HepG2 (cell line): ENCODE results near the gene TUNAR. TPM values are rescaled to one million over a fixed set of nuclear protein-coding genes. Genes with fewer than 3 reads are reported as not detected.

Experiments used
- ATAC-seq: fragments of 200-7000 bp; cut with Tn5 transposase; 3 replicates; pipeline ENCODE4 v1.9.1; 2020; ENCODE audit warnings: mild to moderate bottlenecking, moderate library complexity
- BruUV-seq: library from RNA; stranded (reverse); fragments of 400-500 nt; replicated peaks from 2 replicates; lab custom pipeline; 2021; lab: Mats Ljungman, UMichigan
- CTCF ChIA-PET: fragments of 300-600 bp; formaldehyde crosslinking; extraction: SDS; loops from one replicate; lab custom pipeline; 2021; ENCODE audit warnings: low total read pairs, inconsistent platforms, low intra/inter-chr PET ratio; lab: Yijun Ruan, JAX
- POLR2A ChIA-PET: fragments of 350-600 bp; sonication (Branson Sonifier 250); formaldehyde crosslinking; loops from one replicate; lab custom pipeline; 2020; ENCODE audit warnings: antibody characterized with exemption, inconsistent platforms; lab: Yijun Ruan, JAX
- DNase-seq: peaks from one replicate; pipeline ENCODE4 v3.0.0-alpha.2; 2015; ENCODE audit warnings: low spot score
- FAIRE-seq: peaks from 3 replicates; lab custom pipeline; 2011; peaks lifted over from hg19 to GRCh38; lab: Jason Lieb, UNC
- H2AFZ ChIP-seq: one replicate; pipeline ENCODE4 v1.6.1; 2011; ENCODE audit warnings: low read length, inconsistent platforms
- H3K27ac ChIP-seq: fragments of 300-600 bp; 3 replicates; pipeline ENCODE4 v1.8.0; 2011; ENCODE audit warnings: mixed run types, mild to moderate bottlenecking, mixed read lengths, low read length, inconsistent platforms; ENCODE audit not compliant: insufficient read depth; ENCODE audit errors: extremely low read length
- H3K27me3 ChIP-seq, 2 experiments: fragments of 200-600 bp in 1 of 2; 2 replicates in 1 of 2; 3 replicates in 1 of 2; pipeline versions ENCODE4 v1.6.0 to v1.8.0; 2011; ENCODE audit warnings: low read length in 2 of 2, mild to moderate bottlenecking in 2 of 2, moderate library complexity in 2 of 2, inconsistent platforms in 1 of 2; ENCODE audit not compliant: insufficient read depth in 2 of 2, control insufficient read depth in 1 of 2
- H3K36me3 ChIP-seq, 2 experiments: fragments of 200-600 bp in 1 of 2; replicated peaks in 1 of 2; 2 replicates in 1 of 2; 3 replicates in 1 of 2; pipeline versions ENCODE4 v1.5.1 to v1.8.0; 2011; ENCODE audit warnings: low read length in 2 of 2, inconsistent platforms in 1 of 2; ENCODE audit not compliant: insufficient read depth in 2 of 2, control insufficient read depth in 1 of 2
- H3K4me1 ChIP-seq: 2 replicates; pipeline ENCODE4 v1.5.1; 2012; ENCODE audit warnings: low read length, inconsistent platforms; ENCODE audit not compliant: insufficient read depth
- H3K4me2 ChIP-seq: 2 replicates; pipeline ENCODE4 v1.6.0; 2011; ENCODE audit warnings: low read depth, low read length, inconsistent platforms
- H3K4me3 ChIP-seq, 3 experiments: fragments of 200-600 bp in 1 of 3; sonication (generic), shearing (Covaris generic) in 1 of 3; replicated peaks in 1 of 3; 2 replicates each; pipeline ENCODE4 v1.5.1; 2011 to 2016; ENCODE audit warnings: low read length in 3 of 3, inconsistent platforms in 2 of 3, low read depth in 2 of 3, mild to moderate bottlenecking in 2 of 3, control low read depth in 1 of 3, mixed read lengths in 1 of 3; ENCODE audit not compliant: insufficient read depth in 1 of 3
- H3K79me2 ChIP-seq: one replicate; pipeline ENCODE4 v1.6.1; 2011; ENCODE audit warnings: low read length, inconsistent platforms; ENCODE audit not compliant: insufficient read depth
- H3K9ac ChIP-seq: 2 replicates; pipeline ENCODE4 v1.6.0; 2011; ENCODE audit warnings: mild to moderate bottlenecking, low read depth, low read length, inconsistent platforms; ENCODE audit not compliant: insufficient read depth
- H3K9me3 ChIP-seq: 2 replicates; pipeline ENCODE4 v1.5.1; 2012; ENCODE audit warnings: mild to moderate bottlenecking, low read length
- H4K20me1 ChIP-seq: 2 replicates; pipeline ENCODE4 v1.6.0; 2011; ENCODE audit warnings: inconsistent platforms, mild to moderate bottlenecking, low read length, moderate library complexity; ENCODE audit not compliant: insufficient read depth
- CBFB ChIP-seq: sonication (generic); formaldehyde crosslinking; IDR thresholded peaks from 2 replicates; pipeline ENCODE4 v1.4.0; 2020; ENCODE audit warnings: missing genetic modification reagents
- DZIP1 ChIP-seq: sonication (generic); formaldehyde crosslinking; IDR thresholded peaks from 2 replicates; pipeline ENCODE4 v1.5.0; 2020; ENCODE audit warnings: mild to moderate bottlenecking, missing genetic modification reagents
- EED ChIP-seq: sonication (generic); formaldehyde crosslinking; IDR thresholded peaks from 2 replicates; pipeline ENCODE4 v1.5.0; 2020; ENCODE audit warnings: mild to moderate bottlenecking, missing genetic modification reagents
- FOXA1 ChIP-seq, 2 experiments: fragments of 450-650 bp in 1 of 2; sonication (generic) in 1 of 2; formaldehyde crosslinking in 1 of 2; IDR thresholded peaks; 2 replicates each; pipeline versions ENCODE4 v1.4.0 to v1.6.1; 2016 to 2020; ENCODE audit warnings: missing genetic modification reagents in 1 of 2
- HDAC6 ChIP-seq: fragments of 200-600 bp; sonication (generic); IDR thresholded peaks from 2 replicates; pipeline ENCODE4 v1.7.0; 2017; ENCODE audit warnings: mild to moderate bottlenecking, antibody characterized with exemption, low read length, low read depth
- HMG20B ChIP-seq: conservative IDR thresholded peaks from 2 replicates; pipeline ENCODE4 v1.6.1; 2016; ENCODE audit warnings: missing genetic modification reagents, missing compliant biosample characterization
- ISX ChIP-seq: sonication (generic); formaldehyde crosslinking; conservative IDR thresholded peaks from 2 replicates; pipeline ENCODE4 v1.5.0; 2020; ENCODE audit warnings: missing genetic modification reagents
- JUNB ChIP-seq: sonication (generic); formaldehyde crosslinking; IDR thresholded peaks from 2 replicates; pipeline ENCODE4 v1.8.0; 2022; ENCODE audit warnings: missing genetic modification reagents, mild to moderate bottlenecking, borderline replicate concordance
- NFIB ChIP-seq: sonication (generic); formaldehyde crosslinking; IDR thresholded peaks from 2 replicates; pipeline ENCODE4 v1.9.0; 2021; ENCODE audit warnings: missing genetic modification reagents, mild to moderate bottlenecking, borderline replicate concordance
- ZBTB7B ChIP-seq: sonication (generic); formaldehyde crosslinking; IDR thresholded peaks from 2 replicates; pipeline ENCODE4 v1.4.0; 2020; ENCODE audit warnings: missing genetic modification reagents
- ZFP82 ChIP-seq: sonication (generic); formaldehyde crosslinking; IDR thresholded peaks from 2 replicates; pipeline ENCODE4 v1.5.1; 2020; ENCODE audit warnings: mild to moderate bottlenecking, missing genetic modification reagents, borderline replicate concordance
- ZHX2 ChIP-seq, 2 experiments: sonication (generic) in 1 of 2; formaldehyde crosslinking in 1 of 2; IDR thresholded peaks; 2 replicates each; pipeline versions ENCODE4 v1.6.1 to v1.9.0; 2014 to 2022; ENCODE audit warnings: antibody characterized with exemption in 1 of 2, borderline replicate concordance in 1 of 2, inconsistent platforms in 1 of 2, low read depth in 1 of 2, missing genetic modification reagents in 1 of 2
- ZSCAN29 ChIP-seq: sonication (generic); formaldehyde crosslinking; conservative IDR thresholded peaks from 2 replicates; pipeline ENCODE4 v1.4.0; 2020; ENCODE audit warnings: mild to moderate bottlenecking, missing genetic modification reagents
- ZZZ3 ChIP-seq: sonication (generic); formaldehyde crosslinking; IDR thresholded peaks from 2 replicates; pipeline ENCODE4 v1.4.0; 2020; ENCODE audit warnings: missing genetic modification reagents, mild to moderate bottlenecking, borderline replicate concordance
- WGBS: methylation state at CpG from one replicate; pipeline ENCODE4 v1.1.6; 2017; ENCODE audit warnings: low lambda C conversion rate; 5-methylcytosine and 5-hydroxymethylcytosine counted together
- in situ Hi-C: cut with HindIII; loops from 2 replicates; pipeline ENCODE4 v1.10.0; 2017; ENCODE audit warnings: low pct_unique_long_range_greater_than_20kb; ENCODE audit not compliant: extremely low pct_ligation_motif_present
- intact Hi-C: fragments of 100-400 bp; cut with micrococcal nuclease; formaldehyde crosslinking; loops from one replicate; pipeline ENCODE4 v1.10.0; 2022; ENCODE audit not compliant: unreplicated experiment
- polyA plus RNA-seq, 8 experiments: library from polyadenylated mRNA; depleted of rRNA in 3 of 8; stranded (reverse) in 7 of 8; unstranded in 1 of 8; fragments of >200 nt; fragmentation: Illumina TruSeq in 4 of 8; extraction: Trizol in 4 of 8; gene quantifications; 2 replicates each; pipeline versions ENCODE4 v1.2.1 to v1.2.3, GENCODE V29; 2011 to 2016; ENCODE audit warnings: low read depth in 4 of 8, missing spikeins in 1 of 8, mixed read lengths in 1 of 8; ENCODE audit not compliant: insufficient read depth in 1 of 8
- total RNA-seq, 5 experiments: library from RNA; depleted of rRNA; stranded (reverse); fragments of >200 nt; fragmentation: Illumina TruSeq; extraction: Trizol; gene quantifications; 2 replicates each; pipeline ENCODE4 v1.2.3, GENCODE V29; 2016; ENCODE audit warnings: low read depth in 1 of 5
- TF ChIP-seq, protein P1 (sequence below): sonication (generic); formaldehyde crosslinking; IDR thresholded peaks from 2 replicates; pipeline ENCODE4 v1.9.0; 2022; ENCODE audit warnings: low read depth, missing genetic modification reagents

Gene TUNAR
- total and polyA plus RNA-seq, 2 of the 13 experiments (the other 11 are each of a cell fraction or from before 2014, with no cell fraction given), result not detected

DNA sequence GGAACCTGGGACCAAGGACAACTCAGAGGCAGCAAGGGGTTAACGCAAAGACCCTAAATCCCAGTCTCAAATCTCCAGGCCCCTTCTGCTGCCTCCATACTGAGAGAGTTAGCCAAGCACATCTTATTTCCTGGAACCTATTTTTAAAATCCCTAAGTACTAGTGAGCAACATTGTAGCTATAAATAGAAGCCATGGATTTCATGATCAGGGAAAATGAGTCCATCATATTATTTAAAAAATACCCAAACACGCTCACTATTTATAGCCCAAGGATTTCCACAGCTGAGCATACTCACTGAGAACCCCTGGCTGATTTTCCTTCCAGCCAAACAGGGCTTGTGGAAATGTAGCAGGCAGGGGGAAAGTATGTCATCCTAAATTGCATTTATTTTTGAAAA lies 19.4 kb upstream of the TUNAR start:
- no TSS peak for BruUV-seq
- FAIRE-seq (no peak), ATAC-seq (no peak), DNase-seq (no peak)
- no peak overlapping the region for H3K9ac ChIP-seq
- intact Hi-C loops (no loop called here), in situ Hi-C loops (no loop called here)
- no peak overlapping the region for H2AFZ ChIP-seq
- H3K36me3 ChIP-seq, result no peaks in the 10 kb centered on the region
- H3K79me2 ChIP-seq, result no peaks in the 10 kb centered on the region
- H3K4me1 ChIP-seq, result no peaks in the 10 kb centered on the region
- H3K4me2 ChIP-seq, result no peak overlapping the region
- POLR2A ChIA-PET, result no interaction called here
- no peak overlapping the region for H3K27ac ChIP-seq
- H3K4me3 ChIP-seq, result no peak overlapping the region
- no peaks in the 10 kb centered on the region for H3K9me3 ChIP-seq
- CTCF ChIA-PET, result no interaction called here
- 3% methylated on average over 2 of the region's 2 CpGs for WGBS
- no peaks in the 10 kb centered on the region; a peak in 1 of 5 replicates for H3K27me3 ChIP-seq
- H4K20me1 ChIP-seq, result no peaks in the 10 kb centered on the region
- TF ChIP-seq JUNB (CRISPR knock-in tag) (no peak), FOXA1 (IDR thresholded peaks at IDR 0.05) (no peak), FOXA1 (CRISPR knock-in tag; IDR thresholded peaks at IDR 0.05) (no peak), ZBTB7B (CRISPR knock-in tag) (no peak), ZHX2 (IDR thresholded peaks at IDR 0.05; ENCODE audit: low read depth) (no peak), ZHX2 (CRISPR knock-in tag; IDR thresholded peaks at IDR 0.05; ENCODE audit: borderline replicate concordance) (no peak), CBFB (CRISPR knock-in tag) (no peak), EED (CRISPR knock-in tag) (no peak), ZSCAN29 (no peak), DZIP1 (CRISPR knock-in tag) (no peak), ZZZ3 (CRISPR knock-in tag) (no peak), ISX (no peak), HMG20B (CRISPR knock-in tag) (no peak), ZFP82 (CRISPR knock-in tag) (no peak), HDAC6 (no peak), NFIB (CRISPR knock-in tag) (no peak)
- TF ChIP-seq, protein P1, sequence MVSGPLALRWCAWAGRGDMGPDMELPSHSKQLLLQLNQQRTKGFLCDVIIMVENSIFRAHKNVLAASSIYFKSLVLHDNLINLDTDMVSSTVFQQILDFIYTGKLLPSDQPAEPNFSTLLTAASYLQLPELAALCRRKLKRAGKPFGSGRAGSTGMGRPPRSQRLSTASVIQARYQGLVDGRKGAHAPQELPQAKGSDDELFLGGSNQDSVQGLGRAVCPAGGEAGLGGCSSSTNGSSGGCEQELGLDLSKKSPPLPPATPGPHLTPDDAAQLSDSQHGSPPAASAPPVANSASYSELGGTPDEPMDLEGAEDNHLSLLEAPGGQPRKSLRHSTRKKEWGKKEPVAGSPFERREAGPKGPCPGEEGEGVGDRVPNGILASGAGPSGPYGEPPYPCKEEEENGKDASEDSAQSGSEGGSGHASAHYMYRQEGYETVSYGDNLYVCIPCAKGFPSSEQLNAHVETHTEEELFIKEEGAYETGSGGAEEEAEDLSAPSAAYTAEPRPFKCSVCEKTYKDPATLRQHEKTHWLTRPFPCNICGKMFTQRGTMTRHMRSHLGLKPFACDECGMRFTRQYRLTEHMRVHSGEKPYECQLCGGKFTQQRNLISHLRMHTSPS (CRISPR knock-in tag), result no peak
